Germinal center (tissue), 1 donor: ENCODE measurements around the gene GSK3A.
"Not testable (repeated sequence)": the region's sequence is repeated elsewhere in the genome, so short reads cannot be mapped to it uniquely, and the experiment has no call there.

Source experiments
- DNase-seq: peaks from one replicate; pipeline ENCODE4 v3.0.0; 2012; ENCODE audit warnings: mixed read lengths, low spot score

The GSK3A gene

DNA sequence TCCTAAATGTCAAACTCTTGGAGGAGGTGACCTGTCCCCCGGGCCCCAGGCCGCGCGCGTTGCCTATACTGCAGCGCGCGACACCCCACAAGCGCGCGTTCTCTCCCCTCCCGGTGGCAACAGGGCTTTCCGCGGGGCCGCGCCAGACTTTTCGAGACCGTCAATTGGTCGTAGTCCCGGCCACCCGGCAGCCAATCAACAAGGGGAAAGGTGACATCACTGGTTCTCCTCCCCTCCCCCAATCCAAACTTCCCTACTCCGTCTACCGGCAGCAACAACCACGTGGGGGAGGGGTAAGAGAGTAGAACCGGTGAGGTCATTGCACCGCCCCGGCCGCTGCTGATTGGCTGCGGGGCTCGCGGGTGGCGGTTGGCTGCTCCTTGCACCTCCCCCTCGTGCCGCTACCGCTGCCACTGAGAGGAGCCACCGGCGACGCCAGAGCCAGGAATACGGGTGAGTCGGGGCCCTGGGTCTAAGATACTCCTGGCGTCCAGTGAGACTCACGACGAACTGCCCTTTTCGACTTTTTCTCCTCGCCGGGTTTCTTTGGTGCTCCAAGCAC is 25.8 kb upstream of the GSK3A start:
- DNase-seq = peak; percentile 93

GRCh38 chr19:42267644-42268141 is 25.3 kb upstream of the GSK3A start:
- no peak for DNase-seq

DNA sequence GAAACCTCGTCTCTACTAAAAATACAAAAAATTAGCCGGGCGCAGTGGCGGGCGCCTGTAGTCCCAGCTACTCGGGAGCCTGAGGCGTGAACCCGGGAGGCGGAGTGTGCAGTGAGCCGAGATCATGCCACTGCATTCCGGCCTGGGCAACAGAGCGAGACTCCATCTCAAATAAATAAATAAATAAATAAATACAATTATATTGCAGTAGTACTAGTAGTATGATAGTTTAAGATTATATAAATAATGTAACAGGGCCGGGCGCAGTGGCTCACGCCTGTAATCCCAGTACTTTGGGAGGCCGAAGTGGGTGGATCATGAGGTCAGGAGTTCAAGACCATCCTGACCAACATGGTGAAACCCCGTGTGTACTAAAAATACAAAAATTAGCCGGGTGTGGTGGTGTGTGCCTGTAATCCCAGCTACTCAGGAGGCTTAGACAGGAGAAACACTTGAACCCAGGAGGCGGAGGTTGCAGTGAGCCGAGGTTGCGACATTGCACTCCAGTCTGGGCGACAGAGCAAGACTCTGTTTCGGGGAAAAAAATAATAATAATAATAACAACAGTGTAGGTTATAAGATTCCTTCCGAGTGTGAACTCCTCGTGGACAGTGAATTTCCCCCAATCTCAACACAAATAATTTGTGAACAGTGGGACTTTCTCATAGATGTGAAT is 24.7 kb upstream of the GSK3A start:
- not testable (repeated sequence) for DNase-seq

- DNase-seq = not testable (repeated sequence)
Measured at GRCh38 chr19:42266105-42266504, 23.7 kb upstream of the GSK3A start.

DNA sequence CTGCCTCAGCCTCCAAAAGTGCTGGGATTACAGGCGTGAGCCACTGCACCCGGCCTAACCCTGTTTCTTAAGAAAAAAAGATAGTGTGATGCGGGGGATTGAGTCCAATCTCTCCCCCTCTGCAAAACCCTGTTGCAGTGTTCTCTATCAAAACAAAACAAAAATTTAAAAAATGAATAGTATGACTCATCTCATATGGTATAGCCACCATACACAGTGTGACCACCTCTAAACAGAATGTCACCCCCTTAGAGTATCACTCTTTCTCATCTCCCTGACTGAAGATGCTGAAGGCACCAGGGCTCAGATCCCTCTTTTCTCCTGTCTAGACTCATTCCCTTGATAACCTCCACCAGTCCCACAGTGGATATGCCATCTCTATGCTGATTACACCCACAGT is 19.4 kb upstream of the GSK3A start:
- no peak for DNase-seq

GRCh38 chr19:42257842-42258241 is 15.4 kb upstream of the GSK3A start:
- DNase-seq = not testable (repeated sequence)

DNA sequence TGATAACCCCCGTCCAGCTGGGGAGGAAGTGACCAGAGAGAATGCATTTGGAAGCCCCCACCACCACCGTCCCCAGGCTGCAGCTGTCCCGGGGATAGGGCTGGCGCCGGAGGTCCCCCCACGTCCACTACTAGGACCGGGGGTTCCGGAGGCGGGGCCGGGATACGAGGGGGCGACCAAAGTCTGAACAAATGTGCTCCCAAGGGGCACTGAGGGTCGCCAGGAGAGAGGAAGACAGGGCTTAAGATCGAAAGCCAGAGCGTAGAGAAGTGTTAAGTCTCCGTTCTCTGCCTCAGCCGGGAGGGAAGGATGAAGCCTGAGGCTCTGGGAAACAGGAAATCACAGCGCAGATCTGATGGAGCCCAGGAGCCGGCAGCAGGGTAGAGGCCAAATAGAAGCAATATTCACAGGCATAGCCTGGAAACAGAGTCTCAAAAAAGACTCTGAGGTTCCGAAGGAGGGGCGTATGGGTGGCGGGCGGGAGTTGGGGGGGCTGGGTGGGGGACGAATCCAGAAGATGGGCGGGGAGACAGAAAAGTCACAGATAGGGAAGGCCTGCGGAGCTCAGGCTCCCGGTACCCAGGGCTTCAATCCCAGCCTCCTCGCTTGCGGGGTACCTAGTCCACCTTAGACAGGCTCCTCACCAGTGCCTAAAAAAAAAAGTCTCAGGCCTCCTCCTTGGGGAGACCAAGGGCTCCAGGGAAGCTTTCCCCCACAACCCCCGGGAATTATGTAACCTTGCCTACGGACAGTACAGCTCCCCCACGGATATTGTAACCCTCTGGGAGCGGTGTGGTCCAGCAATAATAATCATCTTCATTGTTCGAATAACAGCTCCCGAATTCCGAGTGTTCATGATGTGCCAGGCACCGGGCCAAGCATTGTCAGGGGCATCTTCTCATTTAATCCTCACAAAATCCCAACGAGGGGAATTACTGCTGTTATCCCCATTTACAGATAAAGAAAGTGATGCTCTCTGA is 13.7 kb upstream of the GSK3A start:
- DNase-seq = no peak

DNA sequence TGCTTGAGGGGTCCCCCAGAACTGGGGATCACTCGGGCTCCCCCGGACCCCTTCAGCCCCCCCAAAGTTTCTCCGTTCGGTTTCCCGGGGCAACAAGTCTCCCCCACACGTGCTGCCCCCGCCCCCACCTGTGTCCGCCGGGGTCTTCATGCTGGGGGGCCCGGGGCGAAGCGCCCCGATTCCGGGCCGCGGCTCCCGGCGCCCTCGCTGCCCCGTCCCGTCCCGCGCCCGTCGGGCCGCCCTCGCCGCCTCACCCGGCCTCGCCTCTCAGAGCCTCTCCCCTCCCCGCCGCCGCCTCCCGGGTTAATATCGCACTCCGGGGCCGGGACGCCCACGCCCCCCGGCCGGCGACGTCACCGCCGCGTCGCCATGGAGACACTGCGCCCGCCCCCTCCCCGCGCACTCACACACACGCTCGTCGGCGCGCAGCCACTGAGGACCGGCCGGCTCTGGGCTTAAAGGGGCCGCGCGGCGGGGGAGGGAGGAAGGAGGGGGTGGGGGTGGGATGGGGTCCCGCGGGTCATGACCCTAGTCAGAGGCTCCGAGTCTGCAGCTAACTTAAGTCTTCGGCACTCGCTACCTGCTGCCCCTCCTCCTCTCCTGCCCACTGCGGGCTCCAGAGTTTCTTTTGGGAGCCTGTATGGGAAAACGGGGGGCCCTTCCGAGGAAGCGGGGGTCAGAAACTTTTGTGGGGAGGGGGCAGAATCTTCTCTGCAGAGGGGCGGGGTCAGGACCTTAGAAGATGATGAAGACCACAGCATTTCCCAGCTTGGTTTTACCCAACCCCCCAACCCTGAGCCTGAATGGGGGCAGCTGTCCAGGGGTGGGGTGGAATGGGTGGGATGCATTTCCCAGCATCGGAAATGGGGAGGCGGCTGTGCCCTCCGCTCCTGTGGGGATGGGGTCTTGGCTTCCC is 12.7 kb upstream of the GSK3A start, which contains the start of gene ERF:
ERF (minus strand) TSS at position 279 of the 916 bp plus-strand sequence; CDS start at position 150, 129 bp downstream.
- peak; percentile 93 for DNase-seq

DNA sequence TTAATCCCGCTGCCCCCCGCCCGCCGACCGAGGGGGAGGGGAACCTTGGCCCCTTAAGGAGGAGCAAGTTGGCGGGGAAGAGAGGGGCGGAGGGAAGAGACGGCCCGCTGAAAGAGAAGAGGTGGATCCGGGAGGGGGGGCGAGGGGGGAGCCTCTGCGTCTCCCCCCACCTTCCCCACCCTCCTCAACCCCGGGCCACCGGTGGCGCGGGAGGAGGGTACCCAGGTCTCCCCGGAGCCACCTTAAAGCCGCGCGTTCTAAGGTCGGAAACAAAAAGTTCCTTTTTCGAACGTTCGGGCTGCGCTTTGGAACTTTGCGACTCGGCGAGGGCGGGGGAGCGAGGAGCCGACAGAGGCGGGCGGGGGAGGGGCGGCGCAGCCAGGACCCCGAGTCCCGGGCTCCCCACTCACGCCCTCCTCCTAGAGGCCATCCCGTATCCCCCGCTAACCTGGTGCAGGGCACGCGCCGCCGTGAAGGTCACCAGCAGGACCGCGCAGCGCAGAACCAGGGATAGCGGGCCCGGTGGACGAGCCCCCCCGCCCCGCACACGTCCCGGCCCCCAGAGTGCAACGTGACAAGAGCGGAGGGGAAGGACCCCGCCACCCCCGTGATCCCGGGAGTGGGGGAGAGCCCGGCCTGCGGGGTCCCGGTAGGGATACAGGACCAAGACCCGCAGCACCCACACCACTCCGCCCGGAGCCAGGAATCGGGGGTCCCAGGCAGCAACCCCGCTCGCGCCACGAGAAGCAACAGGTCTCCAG is 11.9 kb upstream of the GSK3A start:
- peak; percentile 68 for DNase-seq

DNA sequence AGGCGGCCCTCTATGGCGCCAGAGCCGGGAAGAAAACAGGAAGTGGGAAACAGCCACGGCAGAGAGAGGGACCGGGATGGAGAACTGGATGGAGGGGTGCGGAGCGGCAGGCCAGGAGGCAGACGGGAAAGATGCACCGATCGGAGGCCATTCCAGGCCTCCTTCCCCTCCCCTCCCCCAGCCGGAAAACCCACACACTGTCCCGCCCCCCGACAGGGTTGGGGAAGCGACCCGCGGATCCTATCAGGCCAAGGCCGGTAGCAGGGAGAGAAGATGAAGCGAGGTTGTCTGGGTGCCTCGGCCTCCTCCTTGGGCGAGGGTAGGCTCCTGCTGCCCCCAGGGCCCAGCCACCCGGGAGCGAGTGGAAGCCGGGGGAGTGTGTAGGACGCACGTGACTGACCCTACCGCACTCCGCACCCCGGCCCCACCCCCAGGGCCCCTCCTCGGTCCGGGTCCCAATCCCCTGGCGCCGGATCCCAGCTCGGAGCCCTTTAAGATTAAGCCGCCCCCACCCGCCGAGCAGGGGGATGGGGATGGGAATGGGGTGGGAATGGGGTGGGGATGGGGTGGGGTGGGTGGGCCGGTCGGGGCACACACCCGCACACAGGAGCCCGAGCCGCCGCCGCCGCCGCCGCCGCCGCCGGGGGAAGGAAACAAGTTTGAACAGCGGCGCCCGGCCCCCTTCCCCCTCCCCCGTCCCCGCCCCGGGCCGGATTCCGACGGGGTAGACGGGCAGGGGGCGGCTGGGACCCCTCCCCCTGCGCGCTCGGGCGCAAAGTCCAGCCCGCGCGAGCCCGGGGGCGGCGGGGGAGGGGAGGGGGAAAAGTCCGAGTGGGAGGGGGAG is 11.1 kb upstream of the GSK3A start:
- peak; percentile 66 for DNase-seq

DNA sequence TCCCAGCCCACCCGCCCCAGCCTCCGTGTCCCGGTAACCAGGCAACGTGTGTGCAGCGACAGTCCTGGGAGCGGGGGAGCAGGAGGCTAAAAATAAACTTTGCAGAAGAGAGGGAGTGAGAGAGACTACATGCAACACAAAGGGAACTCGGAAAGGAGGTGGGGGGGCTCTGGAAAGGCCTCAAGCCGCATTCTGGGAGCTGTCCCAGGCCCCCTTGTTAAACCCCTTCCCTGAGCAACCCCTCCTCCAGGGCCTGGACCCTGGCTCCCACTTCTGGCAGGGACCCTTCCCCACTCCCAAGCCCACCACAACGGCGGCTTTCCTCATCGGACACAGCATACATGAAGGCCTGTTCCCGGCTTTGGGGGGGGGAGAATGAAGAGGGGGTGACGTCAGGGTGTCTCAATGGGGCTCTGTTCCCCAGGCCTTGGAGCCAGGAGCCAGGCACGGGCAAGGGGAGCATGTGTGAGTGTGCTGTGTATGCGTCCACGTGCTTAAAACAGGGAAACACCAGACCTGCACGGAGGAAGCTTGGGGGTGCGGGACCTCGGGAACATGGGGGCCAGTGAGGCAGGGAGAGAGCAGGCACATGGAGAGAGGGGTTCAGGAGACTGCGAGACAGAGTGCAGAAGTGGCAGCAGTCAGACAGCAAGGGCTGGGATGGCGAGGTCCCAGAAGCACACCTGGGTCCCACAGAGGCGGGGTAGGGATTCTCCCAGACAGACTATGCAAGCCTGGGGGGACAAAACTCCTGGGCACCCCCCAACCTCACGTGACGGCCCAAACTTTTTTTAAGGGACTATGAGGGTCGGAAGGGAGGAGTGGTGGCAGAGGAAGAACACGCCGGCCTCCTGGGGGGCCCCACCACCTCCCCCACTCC is 10.2 kb upstream of the GSK3A start:
- DNase-seq = no peak

DNA sequence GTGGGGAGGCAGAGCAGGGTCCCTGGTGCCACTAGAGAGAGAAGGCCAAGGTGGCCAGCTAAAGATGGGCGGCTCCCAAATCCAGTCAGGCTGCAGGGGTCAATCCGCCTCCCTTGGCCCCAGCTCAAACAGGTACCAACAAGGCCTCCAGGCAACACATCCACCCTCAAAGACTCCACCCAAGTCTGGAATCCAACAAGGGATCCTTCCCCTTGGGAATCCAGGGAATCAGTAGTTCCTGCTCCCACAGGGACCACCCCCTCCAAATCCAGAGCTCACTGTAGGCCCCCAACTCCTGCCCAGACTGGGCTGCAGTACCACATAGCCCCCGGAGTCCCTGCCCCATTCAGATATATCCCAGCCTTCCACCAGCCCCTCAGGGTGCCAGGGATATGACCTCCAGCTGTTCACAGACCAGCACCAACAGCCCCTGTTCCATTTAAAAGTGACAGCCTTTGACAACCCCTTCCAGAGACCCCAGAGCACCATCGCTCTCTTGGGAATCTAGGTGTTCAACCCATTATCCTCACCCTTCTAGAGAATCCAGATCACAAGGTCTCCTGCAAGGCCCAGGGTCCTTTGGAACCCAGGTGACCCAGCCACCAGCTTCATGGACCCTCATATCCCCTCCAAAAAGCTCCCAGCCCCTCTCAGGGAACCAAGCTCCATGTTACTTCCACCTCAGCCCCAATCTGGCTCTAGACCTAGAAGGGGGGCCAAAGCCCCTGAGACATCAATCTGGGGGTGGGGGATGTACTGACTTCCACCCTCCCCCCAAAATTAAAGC is 9.4 kb upstream of the GSK3A start:
- DNase-seq = no peak

DNA sequence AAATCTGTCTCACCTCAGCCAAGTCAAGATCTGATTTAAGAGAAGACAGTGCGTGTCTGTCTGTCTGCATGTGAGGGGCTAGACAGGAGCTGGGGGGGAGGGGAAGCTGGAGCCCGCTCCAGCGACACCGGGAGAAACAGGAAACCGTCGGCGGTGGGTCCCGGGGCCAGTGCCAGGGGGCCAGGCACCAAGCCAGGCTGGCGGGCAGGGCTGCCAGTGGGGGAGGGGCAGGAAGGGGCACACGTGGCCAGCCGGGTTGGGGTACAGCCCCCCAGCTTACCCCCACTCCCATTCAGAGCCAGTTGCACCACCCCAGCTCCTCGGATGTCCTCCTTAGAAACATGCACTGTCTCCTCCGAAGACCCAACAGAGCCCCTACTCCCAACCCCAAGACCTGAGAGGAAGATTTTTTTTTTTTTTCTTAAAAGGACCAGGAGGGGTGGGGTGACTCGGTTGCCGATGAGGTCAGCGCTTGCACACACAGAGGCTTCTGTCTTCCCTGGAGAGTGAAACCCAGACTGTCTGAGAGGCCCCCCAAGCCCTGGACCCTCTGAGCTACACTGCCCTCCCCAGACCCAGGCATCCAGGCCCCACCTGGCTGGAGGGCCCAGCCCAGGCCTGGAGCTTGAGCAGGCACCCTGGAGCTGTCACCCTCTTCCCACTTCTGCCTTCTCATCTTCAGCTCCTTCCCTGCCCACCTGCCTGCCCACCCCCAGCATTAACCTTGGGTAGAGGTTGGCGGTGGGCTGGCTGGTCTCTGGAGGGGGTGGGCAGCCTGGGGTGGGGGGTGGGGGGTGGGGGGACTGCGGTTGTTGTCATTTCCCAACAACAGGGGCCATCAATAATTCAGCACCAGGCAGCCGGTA is 8.5 kb upstream of the GSK3A start:
- DNase-seq = no peak

DNA sequence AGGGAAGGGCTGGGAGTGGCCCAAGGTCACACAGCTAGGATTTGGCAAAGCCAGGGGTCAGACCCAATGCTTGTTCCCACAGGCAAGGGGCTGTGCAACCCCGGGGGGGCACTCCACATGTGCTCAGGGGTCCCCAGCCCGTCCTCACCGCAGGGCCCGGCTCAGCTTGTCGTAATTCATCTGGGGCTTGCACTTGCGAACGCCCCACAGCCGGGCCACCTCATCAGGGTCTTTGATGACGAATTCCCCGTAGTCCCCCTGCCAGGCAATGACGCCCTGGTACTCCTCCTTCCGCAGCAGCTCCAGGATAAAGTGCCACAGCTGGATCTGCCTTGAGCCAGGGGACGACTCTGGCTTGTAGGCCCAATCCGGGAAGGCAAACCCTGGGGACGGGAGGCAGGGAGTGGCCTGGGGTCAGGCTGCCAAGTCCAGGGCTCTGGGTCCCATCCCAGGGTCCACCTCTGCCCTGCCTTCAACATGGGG is 7.8 kb upstream of the GSK3A start:
- no peak for DNase-seq

- DNase-seq = no peak
Measured at GRCh38 chr19:42249769-42250168, 7.4 kb upstream of the GSK3A start.

- no peak for DNase-seq
Measured at GRCh38 chr19:42249149-42249750, 6.8 kb upstream of the GSK3A start.
